Measurements from ENCODE around the gene FAM107B.
"Not testable (repeated sequence)": the region's sequence is repeated elsewhere in the genome, so short reads cannot be mapped to it uniquely, and the experiment has no call there.

The FAM107B gene

DNA sequence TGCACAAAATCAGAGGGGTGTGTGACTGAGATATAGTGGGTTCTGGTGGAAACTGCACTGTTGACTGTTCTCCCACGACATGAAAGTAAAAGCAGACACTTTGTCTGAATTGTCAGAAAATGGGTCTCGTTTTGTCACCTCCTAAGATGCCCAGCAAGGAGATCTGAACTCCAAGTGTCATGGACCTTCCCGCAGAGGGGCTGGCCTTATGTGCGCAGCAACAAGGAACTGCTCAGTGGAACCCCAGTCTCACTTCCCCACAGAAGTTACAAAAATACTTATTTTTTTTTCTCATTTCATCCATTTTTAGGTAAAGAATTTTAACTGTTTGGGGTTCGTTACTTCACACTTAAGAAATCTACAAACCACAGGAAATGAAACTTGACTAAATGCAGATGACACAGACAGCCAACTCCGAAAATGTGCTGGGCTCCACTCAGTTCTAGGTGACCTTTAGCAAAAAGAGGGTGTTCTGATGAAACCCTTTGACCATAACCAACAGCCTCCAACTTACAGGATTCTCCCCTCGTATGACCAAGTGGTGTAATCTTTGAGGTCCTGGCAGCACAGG, 115.0 kb downstream of the FAM107B start:
- no peak for FAIRE-seq

DNA sequence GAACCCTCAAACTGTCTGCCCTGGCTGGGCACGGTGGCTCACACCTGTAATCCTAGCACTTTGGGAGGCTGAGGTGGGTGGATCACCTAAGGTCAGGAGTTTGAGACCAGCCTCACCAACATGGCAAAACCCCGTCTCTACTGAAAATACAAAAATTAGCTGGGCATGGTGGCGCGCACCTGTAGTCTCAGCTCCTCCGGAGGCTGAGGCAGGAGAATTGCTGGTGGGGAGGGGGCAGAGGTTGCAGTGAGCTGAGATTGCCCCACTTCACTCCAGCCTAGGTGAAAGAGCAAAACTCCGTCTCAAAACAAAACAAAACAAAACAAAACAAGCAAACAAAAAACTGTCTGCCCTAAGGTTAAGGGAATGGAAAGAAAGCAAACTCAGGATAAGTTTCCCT, 115.6 kb downstream of the FAM107B start:
- not testable (repeated sequence) for FAIRE-seq

DNA sequence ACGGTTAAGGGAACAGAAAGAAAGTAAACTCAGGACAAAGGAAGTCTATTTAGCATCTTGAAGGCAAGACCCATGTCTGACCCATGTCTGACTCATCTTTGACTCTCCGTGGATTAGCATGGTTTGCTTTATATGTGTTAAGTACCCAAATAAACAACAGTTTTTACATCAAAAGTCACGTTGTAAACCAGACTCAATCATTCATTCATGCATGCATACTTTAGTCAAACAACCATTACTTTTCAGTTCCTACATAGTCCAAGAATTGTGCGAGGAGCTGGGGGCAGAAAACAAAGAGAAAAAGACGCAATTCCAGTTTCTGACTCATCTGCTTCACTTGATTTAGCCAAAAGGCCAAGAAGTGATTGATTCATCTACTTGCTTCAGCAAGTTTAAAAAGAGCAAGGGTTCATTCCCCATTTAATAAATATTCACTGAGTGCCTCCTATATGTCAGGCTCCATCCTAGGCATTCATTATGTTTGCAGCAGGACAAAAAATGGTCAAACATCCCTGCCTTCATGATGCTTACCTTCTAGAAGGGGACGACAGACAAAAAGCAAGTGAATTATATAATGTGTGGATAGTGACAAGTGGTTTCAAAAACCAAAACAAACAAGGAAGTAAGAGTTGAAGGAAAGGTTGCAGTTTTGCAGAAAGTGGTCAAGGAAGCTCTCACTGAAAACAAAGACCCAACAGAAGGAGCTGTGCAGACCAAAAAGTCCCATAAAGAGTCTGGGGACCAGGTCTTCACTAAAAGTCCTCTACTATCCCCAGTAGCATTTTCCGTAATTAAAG, 116.2 kb downstream of the FAM107B start:
- FAIRE-seq = no peak

DNA sequence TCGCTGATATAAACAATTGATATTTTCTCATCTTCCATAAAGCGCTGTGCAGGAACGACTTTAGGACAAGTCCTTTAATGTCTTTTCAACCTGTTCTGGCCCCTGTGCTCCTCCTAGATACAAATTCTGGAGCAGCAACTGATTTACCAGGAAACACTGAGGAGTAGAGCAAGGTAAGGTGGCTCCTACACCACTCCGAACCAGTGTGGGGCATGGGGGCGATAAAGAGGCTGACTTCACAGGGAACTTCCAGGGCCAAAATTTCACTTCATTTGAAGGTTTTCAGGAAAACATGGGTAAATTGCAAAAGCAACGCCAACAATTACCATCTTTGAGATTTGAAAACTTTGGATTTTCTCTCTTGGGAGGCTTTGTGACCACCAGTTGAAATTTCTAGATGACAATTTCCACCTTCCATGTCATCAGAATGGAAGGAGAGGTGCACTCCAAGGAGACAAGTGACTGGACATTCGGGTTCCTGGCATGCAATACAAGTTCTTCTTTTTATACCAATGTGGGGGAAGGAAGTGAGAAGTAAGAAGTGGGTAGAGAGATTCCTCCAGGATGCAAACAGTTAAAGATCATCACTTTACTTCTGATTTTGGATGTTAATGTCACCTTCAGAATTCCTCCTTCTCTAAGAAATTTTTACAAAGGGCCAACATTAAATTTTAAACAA, 118.5 kb downstream of the FAM107B start:
- FAIRE-seq = no peak

DNA sequence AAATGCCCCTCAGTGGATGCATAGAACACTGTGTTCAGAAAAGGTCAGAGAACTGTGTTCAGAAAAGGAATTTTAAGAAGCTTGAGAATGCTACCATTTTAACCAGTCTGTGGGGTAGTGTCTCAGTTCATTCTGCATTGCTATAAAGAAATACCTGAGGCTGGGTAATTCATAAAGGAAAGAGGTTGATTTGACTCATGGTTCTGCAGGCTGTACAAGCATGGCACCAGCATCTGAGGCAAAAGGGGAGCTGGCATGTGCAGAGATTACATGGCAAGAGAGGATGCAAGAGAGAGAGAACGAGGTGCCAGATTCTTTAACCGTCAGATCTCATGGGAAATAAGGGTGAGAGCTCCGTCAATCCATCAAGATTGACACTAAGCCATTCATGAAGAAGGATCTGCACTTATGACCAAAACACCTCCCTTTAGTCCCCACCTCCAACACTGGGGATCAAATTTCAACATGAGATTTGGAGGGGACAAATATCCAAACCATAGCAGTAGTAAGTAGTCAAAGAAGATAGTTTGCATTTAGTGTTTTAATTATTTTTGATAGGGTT, 119.8 kb downstream of the FAM107B start:
- no peak for FAIRE-seq

DNA sequence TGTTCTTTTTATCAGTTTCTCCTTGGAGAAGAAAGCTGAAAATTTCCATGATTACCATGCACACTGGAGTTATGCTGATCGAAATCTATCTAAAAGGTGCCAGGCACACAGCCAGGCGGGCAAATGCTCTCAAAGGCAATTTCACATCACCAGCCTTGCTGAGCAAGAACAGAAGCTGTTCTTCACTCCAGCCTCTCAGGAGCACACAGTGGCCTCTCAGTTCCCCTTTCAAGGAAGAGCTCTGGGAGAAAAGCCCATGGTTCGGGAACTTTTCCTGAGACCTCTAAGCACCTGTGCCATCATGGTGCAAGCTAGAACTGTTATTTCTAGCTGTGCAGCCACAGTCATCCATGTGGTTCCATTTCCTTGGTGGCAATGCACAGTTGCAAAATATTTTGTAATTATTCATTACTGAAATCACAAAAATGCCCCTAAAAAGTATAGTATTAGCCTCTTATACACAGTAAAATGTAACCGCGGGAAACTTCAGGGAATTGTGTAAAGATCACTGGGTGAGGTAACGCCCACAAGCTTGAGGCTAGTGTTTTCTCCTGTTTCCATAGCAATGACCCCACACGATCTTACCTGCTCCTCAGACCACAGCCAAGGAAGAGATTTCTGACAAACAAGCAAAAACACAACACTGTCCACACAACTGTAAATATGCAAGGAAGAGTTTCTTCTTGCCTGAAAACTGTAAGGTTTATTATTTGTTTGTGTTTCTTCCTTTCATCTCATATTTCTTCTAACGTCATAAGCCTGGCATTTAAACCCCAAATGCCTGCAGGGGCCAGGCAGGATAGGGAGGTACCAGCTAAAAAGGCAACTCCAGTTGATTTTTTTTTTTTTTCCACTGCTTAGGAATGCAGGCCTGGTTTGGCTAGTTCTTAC, 121.2 kb downstream of the FAM107B start:
- FAIRE-seq = no peak

DNA sequence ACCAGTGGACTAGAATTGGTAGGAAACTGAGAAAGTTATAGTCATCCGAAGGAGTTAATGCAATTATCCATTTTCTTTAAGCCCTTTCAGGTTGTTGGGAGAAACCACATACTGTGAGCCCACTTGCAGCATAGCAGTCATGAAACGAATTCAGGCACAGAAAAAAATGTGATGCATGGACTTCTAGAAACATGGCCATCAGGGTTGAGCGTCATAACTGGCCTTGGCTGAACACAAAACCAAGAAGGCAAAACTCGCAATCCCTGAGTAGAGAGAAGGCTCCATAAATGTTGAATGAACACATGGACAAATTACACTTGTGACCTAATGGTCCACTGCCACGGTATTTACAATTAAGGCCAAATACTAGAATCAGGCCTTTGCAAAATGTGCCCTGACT, 121.9 kb downstream of the FAM107B start:
- FAIRE-seq = no peak

DNA sequence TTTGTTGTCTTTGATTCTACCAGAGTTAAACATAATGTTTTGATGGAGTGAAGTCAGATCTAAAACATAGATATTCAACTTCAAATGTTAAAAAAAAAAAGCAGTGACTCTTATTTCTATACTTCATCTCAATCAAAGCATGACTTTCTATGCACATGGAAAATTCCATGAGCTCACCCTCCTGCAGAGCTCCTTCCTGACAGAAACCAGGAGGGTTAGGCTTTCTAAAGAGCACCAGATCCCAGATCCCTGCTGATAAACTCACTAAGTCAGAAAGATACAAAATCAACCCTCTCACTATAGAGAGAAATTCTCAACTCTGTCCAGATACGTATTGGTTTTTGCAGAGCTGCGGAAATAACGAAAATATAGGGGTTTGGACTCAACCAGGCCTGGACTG, 122.6 kb downstream of the FAM107B start:
- FAIRE-seq = no peak

DNA sequence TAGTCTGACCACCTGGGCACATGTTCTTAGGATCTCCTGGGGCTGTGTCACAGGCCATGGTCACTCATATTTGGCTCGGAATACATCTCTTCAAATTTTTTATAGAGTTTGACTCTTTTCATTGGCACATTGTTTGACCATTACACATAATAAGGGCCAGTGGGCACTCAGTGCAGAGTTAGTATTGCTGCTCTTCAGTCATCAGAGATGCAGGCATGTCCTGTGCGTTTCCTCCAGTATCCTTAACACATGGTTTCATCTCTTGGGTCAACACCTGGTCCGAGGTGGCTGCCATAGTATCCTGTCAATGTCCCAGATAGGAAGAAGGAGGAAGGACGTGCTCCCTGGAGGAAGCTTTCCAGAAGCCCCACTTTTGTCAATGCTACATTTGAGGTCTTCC, 125.0 kb downstream of the FAM107B start:
- FAIRE-seq = no peak

DNA sequence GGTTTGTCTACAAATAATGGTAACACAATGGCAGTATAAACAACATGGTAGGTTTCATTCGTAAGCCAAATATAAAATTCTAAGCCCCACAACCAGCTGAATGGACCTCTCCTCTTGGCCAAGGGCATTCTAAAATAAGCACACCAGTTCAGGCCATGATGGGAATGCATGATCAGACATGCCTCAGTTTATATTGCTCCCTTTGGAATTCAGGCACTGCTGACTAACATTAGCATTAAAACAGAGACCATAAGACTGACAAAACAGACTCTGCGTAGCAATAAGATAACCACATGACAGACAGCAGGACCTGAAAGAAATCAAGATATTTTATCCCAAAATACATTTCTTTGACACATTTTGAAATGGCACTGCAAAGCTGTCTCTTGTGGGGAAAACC, 125.8 kb downstream of the FAM107B start:
- FAIRE-seq = no peak

DNA sequence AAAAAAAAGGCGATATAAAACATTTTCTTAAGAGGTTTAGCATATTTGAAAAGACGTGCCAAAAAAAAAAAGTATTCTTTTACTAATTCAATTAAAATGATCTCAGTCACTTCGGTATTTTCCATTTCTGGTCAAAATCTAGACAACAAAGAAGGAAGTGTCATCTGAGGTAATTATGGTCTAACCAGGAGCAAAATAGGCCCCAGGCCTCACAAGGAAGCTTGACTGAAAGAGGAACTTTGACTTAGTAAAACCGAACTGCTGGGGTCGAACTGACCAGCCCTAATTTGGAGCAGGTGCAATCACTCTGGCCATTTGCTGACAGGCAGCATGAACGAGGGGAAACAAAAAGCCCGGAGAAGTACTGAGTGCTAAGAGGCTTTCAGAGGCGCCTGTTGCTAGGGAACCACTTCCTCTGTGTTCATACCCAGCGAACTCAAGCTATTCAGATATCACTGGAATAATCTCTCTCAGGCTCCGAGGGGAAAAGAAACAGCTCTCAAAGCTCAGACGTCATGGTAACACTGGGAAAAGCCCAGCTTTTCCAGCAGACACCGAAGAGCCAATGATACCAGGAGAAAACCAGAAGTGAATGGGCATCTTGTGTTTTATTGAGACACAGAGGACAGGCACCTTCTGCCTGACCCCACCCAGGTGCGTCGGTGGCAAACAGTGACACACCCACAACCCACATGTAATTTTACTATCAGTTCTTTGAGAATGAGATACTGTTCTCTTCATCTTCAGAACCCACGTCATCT, 126.5 kb downstream of the FAM107B start:
- FAIRE-seq = no peak

DNA sequence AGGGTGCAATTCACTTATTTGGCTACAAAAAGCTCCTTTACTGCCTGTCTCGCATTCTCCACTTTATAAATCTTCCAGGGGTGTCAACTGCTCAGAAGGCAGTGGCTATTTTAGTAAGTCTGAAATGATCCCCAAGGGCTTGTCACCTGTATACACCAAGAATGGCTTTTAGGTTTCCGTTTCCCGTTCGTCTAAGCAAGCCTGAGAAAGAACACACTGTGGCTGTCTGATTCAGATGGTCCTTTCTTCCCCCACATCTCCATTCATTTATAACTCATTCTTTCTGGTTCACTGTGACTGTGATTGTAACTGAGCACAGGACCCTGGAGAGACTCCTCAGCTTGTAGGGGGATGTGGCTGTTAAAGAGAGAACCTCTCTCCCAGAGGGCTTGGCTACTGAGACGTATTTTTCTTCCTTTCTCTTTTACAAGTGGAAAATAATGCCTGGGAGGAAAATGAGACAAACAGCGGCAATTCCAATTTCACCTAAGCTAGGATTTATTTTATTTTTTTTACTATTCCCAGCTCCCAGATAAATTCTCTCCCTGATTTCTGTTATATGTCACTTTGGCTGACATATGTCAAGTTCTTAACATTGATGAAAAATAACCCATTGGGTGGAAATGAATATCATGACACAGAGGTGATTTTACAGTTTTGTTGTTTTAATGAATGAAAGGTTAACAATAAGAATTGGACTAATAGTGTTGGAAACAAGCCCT, 129.3 kb downstream of the FAM107B start:
- no peak for FAIRE-seq

DNA sequence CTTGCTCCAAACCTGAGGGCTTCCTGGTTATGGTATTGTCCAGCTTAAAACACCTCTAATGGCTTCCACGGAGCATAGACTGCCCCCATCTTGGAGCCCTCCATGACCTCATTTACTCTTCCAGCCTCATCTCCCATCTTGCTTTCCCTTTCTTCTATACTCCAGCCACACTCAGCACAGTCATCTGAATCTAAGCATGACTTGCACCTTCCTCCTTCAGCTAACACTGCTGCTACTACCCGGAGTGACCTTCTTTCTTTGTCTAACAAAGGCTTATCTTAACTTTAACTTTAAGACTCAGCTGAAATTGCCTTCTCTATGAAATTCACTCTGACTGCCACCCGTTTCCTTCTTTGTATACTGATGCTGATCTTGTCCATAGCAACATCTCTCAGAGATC, 135.1 kb downstream of the FAM107B start:
- FAIRE-seq = no peak

DNA sequence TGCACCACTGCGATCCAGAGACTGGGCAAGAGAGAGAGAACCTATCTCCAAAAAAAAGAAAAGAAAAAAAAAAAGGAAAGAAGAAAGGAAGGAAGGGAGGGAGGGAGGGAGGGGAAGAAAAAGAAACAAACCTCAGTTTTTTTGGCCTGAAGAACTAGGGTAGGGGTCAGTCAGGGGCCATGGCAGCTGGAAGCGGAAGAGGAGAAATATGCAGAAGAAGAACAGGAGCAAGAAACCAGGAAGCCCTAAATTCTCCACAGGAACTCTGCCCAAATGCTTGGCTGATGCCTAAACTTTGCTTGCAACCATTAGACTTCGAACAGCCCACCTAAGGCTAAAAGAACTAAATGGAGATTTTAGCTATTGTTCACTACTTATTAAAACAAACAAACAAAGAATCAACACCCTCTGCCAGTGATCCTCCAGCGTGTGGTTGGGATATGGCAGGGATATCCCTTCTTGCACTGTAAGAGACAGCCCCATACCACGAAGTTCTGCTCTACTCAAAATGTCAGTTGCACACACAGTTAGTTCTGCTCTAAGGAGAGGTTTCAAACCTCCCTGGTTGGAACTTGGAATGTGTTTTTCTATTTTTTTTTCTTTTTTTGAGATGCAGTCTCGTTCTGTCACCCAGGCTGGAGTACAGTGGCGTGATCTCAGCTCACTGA, 139.5 kb downstream of the FAM107B start:
- FAIRE-seq = no peak

DNA sequence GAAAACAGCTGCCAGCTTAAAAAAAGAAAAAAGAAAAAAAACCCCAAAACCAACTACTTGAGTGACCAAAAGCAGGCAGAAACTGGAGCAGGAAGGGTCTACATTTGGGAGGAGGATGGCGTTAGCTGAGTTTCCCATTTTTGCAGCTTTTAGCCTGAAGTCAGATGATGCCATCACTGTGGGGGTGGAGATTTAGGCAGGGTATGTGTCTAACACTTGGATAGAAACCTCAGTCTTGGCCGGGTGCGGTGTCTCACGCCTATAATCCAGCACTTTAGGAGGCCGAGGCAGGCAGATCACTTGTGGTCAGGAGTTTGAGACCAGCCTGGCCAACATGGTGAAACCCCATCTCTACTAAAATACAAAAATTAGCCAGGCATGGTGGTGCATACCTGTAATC, 140.1 kb downstream of the FAM107B start:
- FAIRE-seq = not testable (repeated sequence)

DNA sequence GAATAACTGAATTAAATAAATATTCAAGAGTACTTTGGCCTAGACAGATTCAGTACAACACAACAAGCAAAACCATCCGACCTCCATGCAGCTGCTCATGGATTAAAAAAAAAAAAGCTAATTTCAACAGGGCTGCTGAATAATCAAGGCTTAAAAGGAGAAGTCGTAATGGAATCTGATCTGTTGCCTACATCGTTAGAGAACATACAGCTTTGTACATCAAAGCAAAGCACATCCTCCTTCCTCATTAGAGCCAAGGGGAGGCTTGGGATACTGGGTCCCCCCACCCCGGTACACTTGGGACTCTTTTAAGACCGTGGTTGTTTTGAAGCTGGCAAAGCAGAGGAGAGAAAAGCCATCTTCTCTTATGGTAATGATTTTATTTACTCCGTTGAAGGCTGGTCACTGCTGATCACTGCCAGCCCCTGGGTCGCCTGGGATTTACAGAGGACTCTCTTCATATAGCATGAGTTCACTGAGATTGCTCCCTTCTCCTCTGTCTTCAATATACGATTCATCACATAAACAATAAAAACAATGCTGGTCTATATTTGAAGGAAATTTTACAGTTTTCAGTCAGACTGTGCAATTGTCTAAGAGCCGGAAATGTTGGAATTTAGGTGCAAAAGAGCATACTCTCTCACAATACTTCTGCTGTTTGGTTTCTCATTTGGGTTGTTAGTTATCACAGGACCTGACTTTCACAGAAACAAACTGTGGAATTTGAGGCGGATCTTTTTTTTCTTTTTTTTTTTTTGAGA, 148.8 kb downstream of the FAM107B start:
- no peak for FAIRE-seq

DNA sequence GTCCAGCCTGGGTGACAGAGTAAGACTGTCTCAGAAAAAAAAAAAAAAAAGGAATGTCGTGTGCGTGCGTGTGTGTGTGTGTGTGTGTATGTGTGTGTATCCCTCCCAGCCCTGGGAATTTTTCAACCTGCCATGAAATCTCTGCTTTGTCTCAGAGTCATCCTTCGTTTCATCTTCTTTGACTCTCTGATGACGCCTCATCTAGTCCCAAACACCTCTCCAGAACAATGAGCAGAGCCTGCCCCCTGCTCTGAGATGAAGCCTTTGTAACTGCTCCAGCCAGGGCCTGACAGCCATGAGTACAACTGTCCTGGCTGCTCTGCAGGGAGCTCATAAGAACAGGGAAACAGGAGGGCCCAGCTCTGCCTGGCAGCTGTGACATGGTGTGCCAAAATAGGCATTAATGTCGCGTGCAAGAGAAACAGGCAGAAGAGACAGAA, 149.5 kb downstream of the FAM107B start:
- FAIRE-seq = no peak

DNA sequence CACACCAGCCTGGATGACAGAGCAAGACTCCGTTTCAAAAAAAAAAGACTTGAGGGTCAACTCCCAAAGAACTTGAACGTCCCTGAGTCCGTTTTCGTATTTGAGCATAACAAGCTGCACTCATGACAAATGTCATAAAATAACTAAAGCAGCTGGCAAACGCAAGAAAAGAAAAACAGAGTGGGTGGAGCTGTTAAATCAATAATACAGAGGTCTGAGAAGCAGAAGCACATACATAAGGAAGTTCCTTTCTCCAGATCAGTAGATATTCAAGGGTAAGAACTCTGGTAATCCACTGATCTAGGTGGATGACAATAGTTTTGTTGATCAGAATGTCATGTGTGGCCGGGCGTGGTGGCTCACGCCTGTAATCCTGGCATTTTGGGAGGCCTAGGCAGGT, 150.1 kb downstream of the FAM107B start:
- no peak for FAIRE-seq

DNA sequence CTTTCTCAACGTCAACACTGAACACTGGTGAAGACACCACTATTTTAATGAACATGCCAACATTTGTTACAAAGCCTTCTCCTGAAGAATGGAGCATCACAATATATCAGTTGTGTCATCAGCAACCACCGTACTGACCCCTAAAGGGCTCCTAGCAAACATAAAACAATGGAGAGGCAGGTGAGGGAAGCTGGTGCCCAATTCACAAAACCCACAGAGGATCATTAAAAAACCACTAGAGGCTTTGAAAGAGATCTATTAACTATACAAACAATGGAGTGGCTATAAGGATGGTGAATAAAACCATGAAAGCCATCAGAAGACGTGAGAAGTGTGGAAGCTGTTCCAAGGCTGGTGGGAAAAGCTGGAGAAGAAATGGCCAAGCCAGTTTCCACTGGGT, 150.8 kb downstream of the FAM107B start:
- no peak for FAIRE-seq

DNA sequence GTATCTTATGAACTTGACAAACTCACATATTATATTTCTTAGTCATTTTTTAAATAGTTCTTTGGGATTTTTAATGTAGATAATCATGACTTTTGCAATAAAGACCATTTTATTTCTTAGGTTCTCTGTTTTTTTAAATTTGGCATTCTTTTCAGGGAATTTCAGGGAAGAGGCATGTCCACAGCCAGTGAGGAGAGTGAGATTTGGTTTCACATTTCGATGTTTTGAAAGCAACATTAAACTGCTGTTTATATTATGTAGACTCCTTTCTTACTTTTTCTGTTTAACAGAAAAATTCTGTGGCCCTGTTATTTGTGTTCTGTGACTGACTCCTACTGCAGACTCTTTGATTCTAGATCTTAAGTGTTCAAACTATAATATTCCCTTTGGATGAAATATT, 153.7 kb downstream of the FAM107B start:
- no peak for FAIRE-seq
